Activated naive CD4-positive, alpha-beta T cell treated with Interleukin-2 at 50 U/mL for 16 hours (primary cell): ENCODE results near the gene PEDS1.
A peak's percentile ranks its signal among the peaks of the same experiment; 100 is the strongest.

Source experiments
- DNase-seq: peaks from one replicate; pipeline ENCODE4 v3.0.0-alpha.2; 2020

Gene PEDS1

GRCh38 chr20:50130995-50131394 is 22.5 kb downstream of the PEDS1 start:
- no peak for DNase-seq

GRCh38 chr20:50130356-50130723 is 23.2 kb downstream of the PEDS1 start:
- no peak for DNase-seq

GRCh38 chr20:50129662-50130355 is 23.7 kb downstream of the PEDS1 start:
- DNase-seq = no peak

DNA sequence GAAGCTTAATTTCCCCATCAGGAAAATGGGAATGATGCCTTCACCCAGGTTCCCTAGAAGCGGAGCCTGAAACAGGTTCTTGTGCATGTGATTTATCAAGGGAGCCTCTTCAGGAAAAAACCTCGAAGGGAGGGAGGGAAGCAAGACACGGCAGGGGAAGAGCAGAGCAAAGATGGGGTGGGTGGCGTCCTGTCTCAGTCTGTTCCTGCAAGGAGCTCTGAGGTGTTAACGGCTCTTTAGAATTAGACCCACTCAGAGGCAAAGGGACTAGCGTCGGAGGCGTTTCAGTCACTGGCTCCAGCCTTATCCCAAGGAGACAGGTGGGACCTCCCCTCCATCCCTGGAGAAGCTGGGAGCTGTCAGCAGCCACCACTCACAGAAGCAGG is 25.0 kb downstream of the PEDS1 start:
- no peak for DNase-seq

GRCh38 chr20:50127587-50128519 is 25.7 kb downstream of the PEDS1 start:
- no peak for DNase-seq

DNA sequence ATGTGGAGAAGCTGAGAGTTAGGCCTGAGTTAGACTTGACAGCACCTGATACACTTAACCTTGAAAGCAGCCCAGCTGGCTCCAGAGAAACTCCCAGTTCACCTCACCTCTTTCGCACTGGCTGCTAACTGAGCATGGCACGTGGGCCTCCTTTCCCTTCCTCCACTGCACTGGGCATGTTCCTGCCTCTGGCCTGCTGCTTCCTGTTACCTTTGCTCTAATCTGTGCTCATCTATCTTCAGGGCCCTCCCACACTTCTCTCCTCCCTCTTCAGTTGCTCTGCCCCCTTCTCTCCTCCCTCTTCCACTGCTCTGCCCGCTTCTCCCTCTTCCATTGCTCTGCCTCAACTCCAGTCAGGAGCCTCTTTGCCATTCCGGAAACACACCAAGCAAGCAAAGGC is 26.9 kb downstream of the PEDS1 start:
- DNase-seq = no peak

GRCh38 chr20:50125279-50125678 is 28.2 kb downstream of the PEDS1 start:
- no peak for DNase-seq

DNA sequence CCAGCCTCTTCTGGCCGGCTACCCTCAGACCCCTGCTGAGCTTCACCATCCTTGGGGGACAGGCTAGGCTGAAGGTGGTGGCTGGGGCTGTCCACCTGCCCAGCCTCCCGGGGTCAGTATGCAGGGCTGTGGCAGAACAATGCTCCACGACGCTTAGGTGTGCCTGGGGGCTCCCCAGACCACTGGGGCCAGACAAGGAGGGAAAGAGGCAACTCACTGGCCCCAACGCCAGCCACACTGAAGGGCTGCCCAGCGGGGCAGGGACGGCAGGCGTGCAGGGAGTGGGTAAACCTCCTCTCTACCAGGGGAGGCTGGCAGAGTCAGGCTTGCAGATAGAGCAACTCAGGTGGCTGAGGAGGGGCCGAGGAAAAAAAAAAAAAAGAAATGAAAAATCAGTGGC is 29.0 kb downstream of the PEDS1 start:
- no peak for DNase-seq

DNA sequence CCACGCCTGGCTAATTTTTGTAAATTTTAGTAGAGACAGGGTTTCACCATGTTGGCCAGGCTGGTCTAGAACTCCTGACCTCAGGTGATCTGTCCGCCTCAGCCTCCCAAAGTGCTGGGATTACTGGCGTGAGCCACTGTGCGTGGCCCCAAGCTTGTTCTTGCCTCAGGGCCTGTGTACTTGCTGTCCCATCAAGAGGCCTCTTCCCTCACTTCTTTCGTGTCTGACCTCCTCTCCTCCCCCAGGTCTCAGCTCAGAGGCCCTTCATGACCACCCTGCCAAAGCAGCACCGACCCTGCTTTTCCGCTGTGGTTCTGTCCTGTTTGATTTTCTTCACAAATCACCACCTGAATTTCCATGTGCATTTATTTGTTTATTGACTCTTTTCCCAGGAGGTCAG is 30.1 kb downstream of the PEDS1 start:
- DNase-seq = no peak

GRCh38 chr20:50122763-50123162 is 30.8 kb downstream of the PEDS1 start:
- no peak for DNase-seq

DNA sequence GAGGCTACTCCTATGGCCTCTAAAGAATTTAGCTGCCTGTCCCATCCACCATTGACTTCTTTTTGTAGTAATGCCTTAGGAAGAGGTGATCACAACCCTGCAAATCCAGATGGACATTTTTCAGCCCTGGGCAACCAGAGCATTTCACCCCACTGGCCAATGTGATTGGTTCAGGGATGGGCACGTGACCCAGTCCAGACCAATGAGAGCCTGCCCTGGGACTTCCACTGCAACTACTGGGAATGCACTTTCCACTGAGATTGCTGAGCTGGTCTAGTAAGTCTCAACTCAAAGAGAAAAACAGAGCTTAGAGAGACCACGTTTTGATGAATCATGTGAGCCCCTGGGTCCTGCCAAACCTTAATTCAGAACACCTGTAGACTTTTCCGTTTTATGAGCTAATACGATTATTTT is 31.7 kb downstream of the PEDS1 start:
- DNase-seq = no peak

- DNase-seq = peak; percentile 64
These were observed 32.4 kb downstream of the PEDS1 start for GRCh38 chr20:50120935-50121693.

- DNase-seq = no peak
These were observed 35.3 kb downstream of the PEDS1 start for GRCh38 chr20:50118203-50118602.

- no peak for DNase-seq
These were observed 37.0 kb downstream of the PEDS1 start for GRCh38 chr20:50116368-50116999.

GRCh38 chr20:50115591-50116367 is 37.7 kb downstream of the PEDS1 start:
- peak; percentile 92 for DNase-seq

DNA sequence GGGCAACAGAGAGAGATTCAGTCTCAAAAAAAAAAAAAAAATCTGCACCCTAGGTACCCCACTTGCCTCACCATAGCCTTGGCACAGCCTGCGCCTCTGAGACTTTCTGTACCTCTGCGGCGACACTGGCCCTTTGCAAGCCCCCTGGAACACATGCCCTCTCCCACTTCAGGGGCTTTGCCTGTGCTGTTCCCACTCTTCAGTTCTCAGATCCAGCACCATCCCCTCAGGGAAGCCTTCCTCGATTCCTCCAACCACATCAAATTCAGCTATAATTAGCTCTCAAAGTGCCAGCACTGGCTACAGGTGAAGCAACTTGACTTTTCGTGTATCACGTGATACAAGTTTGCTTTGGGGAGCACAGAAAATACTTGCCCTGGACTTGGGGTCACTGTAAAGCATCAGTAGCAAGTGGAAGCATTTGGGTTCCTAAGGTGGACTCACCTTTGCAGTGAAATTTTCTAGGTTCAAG is 38.4 kb downstream of the PEDS1 start:
- no peak for DNase-seq

DNA sequence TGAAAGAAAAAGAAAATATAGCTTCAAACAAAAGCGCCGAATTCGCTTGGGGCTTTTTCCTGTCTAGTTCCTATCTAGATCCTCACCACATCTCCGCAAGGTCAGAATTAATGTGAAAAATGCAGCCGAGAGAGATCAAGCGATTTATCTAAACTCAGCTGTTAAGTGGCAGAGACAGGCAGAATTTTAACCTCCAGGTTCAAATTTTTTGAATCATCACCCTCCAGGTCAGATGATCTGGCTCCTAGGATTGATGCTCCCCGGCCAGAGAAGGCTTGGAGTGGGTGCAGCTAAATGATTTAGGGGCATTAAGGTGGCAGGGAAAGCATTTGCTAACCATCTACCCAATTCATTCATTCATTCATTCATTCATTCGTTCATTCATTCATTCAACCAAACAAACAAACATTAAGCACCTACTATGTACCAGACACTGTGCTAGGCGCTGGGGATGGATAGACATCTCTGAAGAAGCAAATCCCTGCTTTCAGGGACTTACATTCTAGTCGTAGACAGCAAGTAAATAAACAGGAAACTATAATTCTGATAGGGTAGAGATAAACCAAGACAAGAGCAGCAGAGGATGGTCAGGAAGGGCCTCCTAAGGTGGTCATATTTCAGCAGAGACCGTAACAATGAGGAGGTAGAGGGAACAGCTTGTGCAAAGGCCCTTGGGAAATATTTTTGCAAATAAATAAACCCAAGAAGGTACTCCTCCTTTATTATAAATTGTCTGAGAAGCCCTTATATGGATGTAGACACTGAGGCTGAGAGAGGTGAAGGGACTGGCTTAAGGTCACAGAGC is 39.9 kb downstream of the PEDS1 start:
- no peak for DNase-seq

DNA sequence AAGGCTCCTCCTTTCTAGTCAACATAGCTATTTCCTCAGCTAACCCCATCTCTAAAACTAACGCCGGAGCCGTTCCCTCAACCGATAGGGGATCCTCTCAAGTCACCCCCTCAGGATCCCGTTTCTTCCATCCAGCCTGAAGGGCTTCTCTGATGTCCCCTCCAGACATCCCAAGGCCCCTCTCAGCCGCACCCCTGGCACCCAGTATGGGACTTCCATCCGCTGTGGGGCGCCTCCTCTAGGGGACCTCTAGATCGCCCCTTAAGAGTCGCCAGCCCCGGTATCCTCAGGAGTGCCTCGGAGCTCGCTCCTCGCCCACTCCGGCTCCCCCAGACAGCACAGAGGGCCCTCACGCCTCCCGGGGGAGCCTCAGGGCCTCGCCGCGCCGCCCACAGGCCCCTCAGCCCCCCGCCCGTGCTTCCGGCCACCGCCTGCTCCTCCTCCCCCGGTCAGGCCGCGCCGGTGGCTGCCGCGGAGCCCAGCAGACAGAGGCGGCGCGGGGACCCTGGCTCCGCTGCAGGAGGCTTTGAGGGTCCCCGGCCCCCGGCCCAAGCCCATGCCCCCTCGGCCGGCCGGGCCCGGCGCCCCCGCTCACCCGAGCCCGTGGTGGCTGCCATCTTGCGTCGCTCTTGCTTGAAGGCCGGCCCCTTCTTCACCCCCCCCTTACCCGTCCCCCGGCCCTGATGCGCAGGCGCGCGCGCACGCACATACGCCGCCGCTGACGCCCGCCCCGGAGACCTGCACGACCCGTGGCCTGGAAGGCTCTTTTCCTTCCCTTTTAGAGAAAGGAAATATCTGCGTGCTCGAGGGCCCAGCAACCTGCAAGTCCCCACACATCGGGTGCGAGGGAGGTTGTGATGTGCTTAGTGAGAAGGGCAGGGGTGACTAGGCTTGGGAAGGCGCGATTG is 40.8 kb downstream of the PEDS1 start, which contains the start of gene UBE2V1:
TSS of gene UBE2V1 (minus strand) at position 639 of the 908 bp plus-strand sequence. CDS start at position 617, 22 bp downstream.
- peak; percentile 89 for DNase-seq

DNA sequence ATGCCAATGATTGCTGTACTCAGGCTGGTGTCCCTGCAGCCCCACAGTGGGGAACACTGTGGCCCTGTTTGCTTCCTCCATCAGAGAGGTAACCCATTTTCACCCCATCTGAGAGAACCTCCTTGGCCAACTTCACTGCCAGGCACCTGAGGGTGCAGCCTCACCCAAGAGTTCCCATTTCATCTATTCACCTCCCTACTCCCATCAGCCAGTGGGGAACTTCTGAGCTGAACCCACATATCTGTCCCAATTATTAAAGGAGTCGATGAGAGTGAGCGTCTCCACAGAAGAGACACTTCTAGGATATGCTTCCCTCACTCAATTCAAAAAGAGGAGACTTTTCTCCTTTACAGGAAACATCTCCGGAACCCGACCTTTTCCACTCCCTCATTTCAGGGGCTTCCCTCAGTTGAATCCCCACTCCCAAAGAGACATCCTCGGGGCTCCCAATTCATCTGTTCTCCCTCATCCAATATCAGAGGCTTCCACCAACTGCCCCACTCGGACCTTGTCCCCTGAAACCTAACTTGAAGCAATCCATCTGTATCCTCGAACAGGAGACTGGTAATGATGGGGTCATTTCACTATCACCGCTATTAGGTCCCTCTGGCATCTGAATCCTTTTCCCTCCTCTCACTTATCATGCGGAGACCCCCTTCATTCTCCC is 41.6 kb downstream of the PEDS1 start:
- no peak for DNase-seq
